GM21447 (cell line): Measurements from ENCODE around the gene PLK5.
A peak's percentile ranks its signal among the peaks of the same experiment; 100 is the strongest.

Experiments used
- ATAC-seq: cut with Tn5 transposase; IDR thresholded peaks from one replicate; pipeline ENCODE4 v1.9.1; 2021; ENCODE audit not compliant: unreplicated experiment

PLK5 gene

GRCh38 chr19:1554968-1555367, 31.1 kb downstream of the PLK5 start:
- ATAC-seq: no peak

- ATAC-seq: no peak
These were observed 31.9 kb downstream of the PLK5 start for GRCh38 chr19:1555487-1556389.

DNA sequence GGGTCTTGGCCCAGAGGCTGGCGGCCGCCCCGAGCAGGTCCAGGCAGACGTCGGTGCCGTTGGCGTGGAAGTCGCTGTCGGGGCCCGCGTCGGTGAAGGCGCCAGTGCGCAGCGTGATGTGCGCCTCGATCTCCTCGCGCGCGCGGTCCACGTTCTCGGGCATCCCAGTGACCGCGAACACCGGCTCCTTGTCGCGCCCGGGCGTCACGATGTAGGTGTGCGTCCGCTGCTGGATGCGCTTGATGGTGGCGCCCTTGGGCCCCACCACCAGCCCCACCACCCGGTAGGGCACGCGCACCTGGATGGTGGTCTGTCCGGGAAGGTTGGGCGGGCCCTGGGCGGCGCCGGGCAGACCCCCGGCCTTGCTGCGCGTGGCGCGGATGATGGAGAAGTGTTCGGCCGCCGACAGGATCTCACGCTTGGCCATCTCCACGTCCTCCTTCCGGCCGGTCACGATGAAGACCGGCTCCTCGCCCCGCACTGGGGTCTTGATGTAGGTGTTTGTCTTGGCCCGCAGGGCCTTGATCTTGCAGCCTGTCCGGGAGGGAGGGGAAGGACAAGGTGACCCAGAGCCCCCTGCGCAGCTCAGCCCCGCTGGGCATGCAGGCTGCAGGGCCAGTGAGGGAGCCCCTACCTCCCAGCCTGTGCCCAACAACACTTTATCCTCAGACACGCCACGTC, 32.7 kb downstream of the PLK5 start:
- no peak for ATAC-seq

DNA sequence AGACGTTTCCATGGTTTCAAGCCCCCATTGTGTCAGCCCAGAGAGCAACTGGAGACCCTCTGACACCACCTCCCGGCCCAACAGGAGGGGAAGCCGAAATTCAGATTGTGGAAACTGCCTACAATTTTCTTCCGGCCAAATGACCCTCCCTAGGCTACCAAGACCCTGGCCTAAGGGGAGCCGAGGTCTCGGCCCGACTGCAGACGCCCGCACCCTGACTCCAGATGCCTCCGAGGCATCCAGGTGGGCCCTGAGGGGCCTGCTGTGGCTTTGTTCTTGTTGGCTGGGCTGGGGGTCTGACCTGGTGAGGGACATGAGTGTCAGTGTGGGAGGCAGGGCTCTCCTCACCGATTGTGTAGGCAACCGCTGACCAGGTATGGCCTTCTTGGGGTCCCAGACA, 34.7 kb downstream of the PLK5 start:
- ATAC-seq: no peak

DNA sequence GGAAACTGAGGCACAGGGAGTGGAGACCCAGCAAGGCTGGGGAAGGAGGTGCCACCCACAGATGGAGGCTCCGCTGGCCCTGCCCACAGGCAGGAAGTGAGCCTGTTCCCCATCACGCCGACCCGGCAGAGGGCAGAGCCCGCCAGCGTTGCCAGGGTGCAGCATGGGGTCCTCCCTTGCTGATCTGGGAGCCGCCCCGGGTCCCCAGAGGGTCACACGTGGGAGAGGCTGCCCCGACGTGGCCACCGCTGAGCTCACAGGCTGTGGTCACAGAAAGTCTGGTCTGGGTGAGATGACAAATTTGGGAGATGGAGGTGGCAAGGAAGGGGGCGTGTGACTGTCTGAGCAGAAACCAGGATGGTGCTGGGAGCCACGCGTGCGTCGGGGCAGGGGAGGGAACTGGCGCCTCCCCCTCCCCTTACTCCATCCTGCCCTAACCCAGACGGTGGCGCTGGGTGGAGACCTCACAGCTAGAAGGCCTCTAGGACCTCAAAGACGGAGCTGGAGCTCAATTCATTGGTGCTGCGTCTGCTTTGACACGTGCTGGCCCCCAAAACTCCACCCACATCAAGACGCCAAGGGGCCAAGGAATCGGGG, 36.5 kb downstream of the PLK5 start:
- no peak for ATAC-seq

GRCh38 chr19:1561236-1561842, 37.5 kb downstream of the PLK5 start:
- no peak for ATAC-seq

DNA sequence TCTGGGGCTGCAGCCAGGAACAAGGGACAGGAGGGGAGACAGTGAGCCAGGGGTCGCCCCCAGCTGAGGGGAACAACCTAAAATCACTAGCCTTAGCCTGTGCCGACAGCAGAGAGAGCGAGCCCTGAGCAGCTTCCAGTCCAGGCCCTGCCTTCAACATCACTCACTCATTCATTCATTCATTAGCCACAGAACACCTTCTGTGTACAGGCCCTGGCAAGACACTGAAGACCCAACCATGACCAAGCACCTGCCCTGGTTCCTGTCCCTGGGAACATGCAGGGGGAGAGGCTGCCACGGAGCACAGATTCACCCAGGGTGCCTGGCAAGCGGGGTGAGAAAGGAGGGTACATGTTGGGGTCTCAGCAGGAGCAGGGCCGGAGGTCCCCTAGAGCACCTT, 39.4 kb downstream of the PLK5 start:
- ATAC-seq: no peak

DNA sequence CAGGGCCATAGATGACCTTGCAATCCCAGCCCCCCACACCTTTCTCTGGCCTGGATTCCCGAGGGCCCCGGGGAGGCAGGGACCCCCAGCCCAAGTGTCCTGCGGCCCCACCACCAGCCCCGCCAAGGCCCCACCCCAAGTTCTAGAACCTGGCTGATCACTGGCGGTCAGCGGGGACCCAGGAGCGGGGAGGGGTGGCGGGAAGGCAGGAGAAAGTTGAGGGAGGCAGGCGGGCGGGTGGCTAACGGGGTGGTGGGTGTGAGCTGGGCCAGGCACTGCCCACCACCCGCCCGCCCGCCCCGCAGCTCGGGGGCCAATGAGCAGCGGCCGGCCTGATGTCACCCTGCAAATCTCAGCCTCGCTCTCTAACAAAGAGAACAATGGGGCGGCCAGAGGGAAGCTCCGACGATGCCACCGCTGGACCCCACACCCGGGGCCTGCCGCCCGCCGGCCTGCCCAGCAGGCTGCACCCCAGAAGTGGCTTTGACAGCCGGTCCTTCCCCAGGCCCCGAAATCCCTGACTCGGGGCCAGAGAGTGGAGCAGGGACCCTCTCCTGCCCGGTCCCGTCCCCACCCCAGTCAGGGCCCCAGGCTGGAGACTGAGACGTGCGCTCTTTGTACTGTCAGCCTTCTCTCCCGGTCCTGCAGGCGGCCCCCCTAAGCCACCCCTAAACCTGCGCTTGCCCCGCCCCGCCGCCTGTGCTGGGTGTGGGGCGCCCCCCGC, 42.7 kb downstream of the PLK5 start:
- no peak for ATAC-seq

DNA sequence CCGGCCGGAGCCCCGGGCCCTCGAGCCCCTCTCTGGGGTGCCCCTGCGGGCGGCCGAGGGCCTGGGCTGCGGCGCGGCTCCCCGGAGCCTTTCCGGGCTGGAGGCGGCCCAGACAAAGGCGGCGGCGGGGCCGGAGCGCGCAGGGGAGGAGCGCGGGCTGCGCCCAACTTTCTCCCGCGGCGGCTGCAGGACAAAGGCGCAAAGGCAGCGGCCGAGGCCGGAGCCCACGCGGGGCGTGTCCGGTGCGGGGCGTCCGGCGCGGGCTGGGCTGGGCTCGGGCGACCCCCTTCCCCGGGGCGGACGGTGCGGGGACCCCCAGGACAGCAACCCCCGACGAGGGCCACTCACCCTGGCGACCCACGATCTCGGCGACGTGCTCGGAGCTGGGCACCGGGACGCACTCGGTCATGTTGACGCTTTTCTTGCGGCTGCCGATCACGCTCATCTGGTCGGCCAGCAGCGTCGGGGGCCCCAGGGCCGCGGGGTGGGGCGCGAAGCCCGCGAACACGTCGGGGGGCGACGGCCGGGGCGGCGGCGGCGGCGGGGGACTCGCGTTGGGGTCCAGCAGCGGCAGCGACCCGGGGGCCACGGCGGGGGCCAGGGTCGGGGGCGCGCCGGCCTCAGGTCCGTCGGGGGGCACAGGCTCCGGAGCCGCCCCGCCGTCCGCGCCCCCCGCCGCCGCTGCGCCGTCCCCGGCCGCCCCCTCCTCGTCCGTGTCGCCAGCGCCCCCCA, 43.4 kb downstream of the PLK5 start:
- no peak for ATAC-seq

- no peak for ATAC-seq
These were observed 44.0 kb downstream of the PLK5 start for GRCh38 chr19:1567848-1568227.

DNA sequence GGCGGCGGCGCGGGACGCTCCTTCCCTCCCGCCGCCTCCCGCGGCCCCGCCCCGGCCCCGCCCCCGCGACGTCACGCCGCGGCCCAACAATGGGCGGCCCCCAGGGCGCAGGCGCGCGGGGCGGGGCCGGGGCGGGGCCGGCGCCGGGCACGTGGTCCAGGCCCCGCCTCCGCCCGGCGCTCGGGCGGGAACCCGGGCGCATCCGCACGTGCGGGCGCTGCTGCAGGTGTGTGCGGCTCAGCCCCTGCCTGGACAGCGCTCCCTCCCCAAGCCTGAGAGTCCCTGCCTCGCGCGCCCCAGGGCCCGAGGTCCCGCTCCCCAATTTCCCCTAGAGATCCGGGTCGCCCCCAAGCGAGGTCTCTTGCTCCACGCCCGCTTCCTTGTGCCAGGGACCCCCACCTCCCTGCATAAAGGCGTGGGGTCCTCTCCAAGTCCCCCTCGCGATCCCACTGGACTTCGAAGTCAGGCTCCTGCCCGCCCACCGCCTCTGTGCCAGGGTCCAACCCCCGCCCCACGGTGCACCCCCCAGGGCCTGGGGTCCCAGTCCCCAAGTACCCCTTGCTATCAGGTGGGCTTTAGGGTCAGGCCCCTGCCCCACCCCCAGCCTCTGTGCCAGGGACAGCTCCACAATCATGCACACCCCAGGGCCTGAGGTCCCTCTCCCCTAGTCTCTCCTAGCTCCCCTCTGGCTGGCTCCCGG, 44.6 kb downstream of the PLK5 start, which contains the start of gene MEX3D:
MEX3D (minus strand) TSS at position 6 of the 700 bp plus-strand sequence. CDS start 267 bp downstream, outside the sequence.
- peak; percentile 60 for ATAC-seq

DNA sequence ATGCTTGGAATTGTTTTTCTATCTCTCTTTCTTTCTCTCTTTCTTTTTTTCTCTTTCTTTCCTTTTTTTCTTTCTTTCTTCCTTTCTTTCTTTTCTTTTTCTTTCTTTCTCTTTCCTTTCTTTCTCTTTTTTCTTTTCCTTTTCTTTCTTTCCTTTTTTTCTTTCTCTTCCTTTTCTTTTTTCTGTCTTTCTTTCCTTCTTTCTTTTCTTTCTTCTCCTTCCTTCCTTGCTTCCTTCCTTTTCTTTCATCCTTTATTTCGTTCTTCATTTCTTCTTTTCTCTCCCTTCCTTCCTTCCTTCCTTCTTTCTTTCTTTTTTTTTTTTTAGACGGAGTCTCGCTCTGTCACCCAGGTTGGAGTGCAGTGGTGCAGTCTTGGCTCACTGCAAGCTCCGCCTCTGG, 46.1 kb downstream of the PLK5 start:
- no peak for ATAC-seq

- ATAC-seq: no peak
These were observed 47.0 kb downstream of the PLK5 start for GRCh38 chr19:1570836-1571235.

DNA sequence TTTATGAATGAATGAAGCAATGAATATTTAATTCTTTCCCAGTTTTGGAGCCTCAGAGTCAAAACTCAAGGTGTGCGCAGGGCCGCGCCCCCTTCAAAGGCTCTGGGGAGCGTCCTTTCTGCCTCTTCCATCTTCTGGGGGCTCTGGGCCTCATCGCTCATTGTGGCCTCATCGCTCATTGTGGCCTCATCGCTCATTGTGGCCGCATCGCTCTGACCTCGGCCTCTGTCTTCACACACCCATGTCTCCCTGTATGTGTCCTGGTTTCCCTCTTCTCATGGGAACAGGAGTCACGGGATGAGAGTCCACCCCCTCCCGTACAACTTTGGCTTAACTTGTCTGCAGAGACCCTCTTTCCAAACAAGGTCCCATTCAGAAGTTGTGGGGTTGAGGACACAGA, 47.5 kb downstream of the PLK5 start:
- no peak for ATAC-seq

DNA sequence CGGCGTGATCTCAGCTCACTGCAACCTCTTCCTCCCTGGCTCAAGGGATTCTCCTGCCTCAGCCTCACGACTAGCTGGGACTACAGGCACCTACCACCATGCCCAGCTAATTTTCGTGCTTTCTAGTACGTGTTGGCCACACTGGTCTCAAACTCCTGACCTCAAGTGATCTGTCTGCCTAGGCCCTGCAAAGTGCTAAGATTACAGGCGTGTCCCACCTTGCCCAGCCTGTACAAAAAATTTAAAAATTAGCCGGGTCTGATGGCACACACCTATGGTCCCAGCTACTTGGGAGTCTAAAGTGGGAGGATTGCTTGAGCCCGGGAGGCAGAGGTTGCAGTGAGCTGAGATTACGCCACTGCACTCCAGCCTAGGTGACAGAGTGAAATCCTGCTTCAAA, 48.9 kb downstream of the PLK5 start:
- ATAC-seq: no peak

- ATAC-seq: no peak
These were observed 50.7 kb downstream of the PLK5 start for GRCh38 chr19:1574354-1575136.

DNA sequence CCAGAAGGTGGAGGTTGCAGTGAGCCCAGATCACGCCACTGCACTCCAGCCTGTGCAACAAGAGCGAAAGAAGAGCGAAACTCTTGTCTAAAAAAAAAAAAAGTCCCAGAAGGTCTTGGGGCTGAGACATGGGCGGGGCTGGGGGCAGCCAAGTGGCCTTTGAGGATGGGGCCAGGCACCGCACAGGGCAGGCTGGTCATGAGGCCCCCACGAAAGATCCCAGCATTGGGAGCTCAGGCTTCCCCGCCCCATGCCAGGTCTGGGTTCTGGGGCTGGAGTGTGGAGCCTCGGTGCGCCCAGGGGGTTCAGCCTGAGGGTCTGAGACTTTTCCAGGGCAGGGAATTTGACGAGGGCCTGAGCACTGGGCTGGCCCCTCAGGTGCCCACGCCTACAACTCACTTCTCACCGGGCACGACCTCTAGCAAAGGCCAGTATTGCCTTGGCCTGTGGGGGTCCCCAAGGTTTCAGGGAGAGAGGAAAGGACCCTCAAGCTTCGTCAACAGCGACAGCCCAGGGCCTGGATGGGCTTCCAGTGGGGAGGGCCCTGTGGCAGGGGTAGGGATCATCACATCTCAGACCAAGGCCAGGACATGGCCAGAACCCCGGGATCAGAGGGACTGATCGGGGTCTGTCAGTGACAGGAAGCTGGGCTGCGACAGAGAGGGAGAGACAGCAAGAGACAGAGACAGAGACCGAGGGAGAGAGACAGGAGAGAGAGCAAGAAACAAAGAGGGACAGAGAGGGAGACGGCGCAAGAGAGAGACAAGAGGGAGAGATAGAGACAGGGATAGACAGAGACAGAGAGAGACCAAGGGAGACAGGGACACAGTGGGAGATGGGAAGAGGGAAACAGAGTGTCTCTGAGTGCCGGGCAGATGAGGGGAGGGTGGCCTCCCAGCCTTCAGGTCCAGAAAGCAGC, 51.7 kb downstream of the PLK5 start:
- no peak for ATAC-seq
